Measurements from ENCODE around the gene PNRC2.

Gene PNRC2

DNA sequence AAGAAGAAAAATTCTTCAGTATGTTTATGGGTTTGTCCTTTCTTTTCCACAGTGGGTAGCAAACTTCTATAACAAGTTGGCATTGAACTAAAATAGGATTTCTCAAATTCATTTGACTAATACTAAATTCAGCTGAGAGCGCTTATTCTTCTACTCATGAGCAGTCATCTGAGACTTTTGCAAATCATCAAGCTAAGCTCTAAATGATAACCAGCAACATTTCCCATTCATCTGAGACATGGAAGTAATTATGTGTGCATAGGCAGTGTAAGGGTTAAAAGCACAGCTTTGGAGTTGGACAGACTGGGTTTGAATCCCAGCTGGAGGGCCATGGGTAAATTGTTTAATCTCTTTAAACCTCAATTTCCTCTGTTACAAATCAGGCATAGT lies 28.1 kb upstream of the PNRC2 start:
- ATAC-seq = no peak
- TF ChIP-seq PPARA (CRISPR knock-in tag; IDR thresholded peaks at IDR 0.05; ENCODE audit: borderline replicate concordance) = no peak

DNA sequence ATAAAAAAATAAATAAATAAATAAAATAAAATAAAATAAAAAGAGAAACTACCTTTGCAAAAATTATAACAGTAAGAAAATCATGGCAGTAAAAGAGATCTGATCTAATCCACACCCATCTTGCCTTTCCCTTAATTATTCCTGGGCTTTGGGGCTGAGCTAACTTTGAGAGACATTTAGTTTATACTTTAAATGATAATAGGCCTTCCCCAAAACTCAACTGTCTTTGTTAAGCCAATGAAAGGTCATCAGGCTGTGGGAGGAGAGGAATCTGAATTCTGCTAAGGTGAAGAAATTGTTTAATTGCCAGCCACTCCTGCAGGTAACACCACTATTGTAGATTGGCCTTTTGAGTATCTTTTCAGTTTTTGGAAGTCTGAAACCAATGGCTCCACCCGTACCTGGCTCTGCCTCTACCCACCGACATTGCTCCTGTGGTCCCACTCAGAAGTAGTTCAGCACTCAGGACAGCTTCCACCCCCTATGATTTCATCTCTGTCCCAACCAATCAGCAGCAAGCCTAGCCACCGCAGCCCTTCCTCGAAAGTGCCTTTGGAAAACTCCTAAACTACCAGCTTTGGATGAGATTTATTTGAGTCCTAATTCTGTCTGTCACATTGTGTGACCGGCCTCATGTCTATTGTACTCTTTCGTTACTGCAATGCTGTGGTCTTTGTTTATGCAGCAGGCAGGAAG lies 23.0 kb upstream of the PNRC2 start:
- no peak for ATAC-seq
- TF ChIP-seq ISL1 (CRISPR knock-in tag; IDR thresholded peaks at IDR 0.05) = no peak
- TF ChIP-seq ZFP3 (CRISPR knock-in tag; IDR thresholded peaks at IDR 0.05) = 0 out of 2 replicates have a peak, but pooled peaks have one; percentile 42

GRCh38 chr1:23947366-23947765 lies 12.3 kb upstream of the PNRC2 start:
- TF ChIP-seq ZNF70 (CRISPR knock-in tag; IDR thresholded peaks at IDR 0.05) (no peak), ZC3H10 (CRISPR knock-in tag; IDR thresholded peaks at IDR 0.05) (no peak), GLIS3 (CRISPR knock-in tag; IDR thresholded peaks at IDR 0.05) (no peak), CSDC2 (CRISPR knock-in tag; IDR thresholded peaks at IDR 0.05) (no peak), SNAI2 (CRISPR knock-in tag; IDR thresholded peaks at IDR 0.05) (no peak), BACH2 (CRISPR knock-in tag; IDR thresholded peaks at IDR 0.05; ENCODE audit: borderline replicate concordance) (no peak), ZNF8 (CRISPR knock-in tag; IDR thresholded peaks at IDR 0.05) (no peak), ESRRG (CRISPR knock-in tag; IDR thresholded peaks at IDR 0.05) (no peak), PPARA (CRISPR knock-in tag; IDR thresholded peaks at IDR 0.05; ENCODE audit: borderline replicate concordance) (no peak)
- TF ChIP-seq, protein P1, sequence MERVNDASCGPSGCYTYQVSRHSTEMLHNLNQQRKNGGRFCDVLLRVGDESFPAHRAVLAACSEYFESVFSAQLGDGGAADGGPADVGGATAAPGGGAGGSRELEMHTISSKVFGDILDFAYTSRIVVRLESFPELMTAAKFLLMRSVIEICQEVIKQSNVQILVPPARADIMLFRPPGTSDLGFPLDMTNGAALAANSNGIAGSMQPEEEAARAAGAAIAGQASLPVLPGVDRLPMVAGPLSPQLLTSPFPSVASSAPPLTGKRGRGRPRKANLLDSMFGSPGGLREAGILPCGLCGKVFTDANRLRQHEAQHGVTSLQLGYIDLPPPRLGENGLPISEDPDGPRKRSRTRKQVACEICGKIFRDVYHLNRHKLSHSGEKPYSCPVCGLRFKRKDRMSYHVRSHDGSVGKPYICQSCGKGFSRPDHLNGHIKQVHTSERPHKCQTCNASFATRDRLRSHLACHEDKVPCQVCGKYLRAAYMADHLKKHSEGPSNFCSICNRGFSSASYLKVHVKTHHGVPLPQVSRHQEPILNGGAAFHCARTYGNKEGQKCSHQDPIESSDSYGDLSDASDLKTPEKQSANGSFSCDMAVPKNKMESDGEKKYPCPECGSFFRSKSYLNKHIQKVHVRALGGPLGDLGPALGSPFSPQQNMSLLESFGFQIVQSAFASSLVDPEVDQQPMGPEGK (CRISPR knock-in tag; IDR thresholded peaks at IDR 0.05; ENCODE audit: borderline replicate concordance) = no peak
- TF ChIP-seq, protein P2, sequence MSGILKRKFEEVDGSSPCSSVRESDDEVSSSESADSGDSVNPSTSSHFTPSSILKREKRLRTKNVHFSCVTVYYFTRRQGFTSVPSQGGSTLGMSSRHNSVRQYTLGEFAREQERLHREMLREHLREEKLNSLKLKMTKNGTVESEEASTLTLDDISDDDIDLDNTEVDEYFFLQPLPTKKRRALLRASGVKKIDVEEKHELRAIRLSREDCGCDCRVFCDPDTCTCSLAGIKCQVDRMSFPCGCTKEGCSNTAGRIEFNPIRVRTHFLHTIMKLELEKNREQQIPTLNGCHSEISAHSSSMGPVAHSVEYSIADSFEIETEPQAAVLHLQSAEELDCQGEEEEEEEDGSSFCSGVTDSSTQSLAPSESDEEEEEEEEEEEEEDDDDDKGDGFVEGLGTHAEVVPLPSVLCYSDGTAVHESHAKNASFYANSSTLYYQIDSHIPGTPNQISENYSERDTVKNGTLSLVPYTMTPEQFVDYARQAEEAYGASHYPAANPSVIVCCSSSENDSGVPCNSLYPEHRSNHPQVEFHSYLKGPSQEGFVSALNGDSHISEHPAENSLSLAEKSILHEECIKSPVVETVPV (CRISPR knock-in tag; IDR thresholded peaks at IDR 0.05) = no peak
- ATAC-seq = no peak

DNA sequence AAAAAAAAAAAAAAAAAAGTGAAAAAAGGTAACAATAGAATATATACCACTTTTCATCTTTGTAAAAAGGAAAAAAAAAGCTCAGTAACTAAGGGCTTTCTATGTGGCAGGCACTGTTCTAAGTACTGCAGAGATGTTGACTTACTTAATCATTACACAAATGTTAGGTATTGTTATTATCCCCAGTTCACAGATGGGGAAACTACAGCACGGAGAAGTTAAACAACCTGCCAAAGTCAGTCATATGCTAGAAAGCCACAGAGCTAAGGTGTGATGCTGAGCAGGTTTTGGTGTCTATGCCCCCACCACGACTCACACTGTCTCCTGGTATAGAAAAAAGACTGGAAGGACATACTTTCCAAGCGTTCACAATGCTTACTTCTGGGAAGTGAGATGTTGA lies 6.6 kb upstream of the PNRC2 start:
- ATAC-seq = no peak
- no peak for TF ChIP-seq POU6F1 (CRISPR knock-in tag; IDR thresholded peaks at IDR 0.05; ENCODE audit: borderline replicate concordance, low read depth)

DNA sequence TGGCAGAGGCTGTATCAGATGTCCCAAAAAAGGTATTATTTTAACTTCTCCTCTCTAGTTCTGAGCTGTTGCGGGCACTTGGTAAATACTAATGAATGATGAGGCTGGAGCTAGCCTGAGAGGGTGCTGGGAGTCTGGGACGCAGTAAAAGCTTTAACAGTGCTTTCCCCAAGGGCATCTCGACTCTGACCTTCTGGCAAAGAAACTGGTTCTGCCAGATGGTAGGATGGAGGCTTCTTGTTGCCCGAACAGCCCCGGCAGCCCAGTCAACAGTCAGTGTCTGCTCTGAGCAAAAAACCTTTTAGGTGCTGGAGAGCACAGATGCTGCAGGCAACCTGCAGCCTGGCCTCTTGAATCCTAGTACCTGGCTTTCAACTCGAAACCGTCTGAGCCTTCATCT lies 2.5 kb upstream of the PNRC2 start:
- no peak for ATAC-seq
- no peak for TF ChIP-seq ZNF565 (CRISPR knock-in tag; conservative IDR thresholded peaks at IDR 0.05; ENCODE audit: low read depth)
- TF ChIP-seq ZNF8 (CRISPR knock-in tag; IDR thresholded peaks at IDR 0.05) = no peak
- TF ChIP-seq GLIS3 (CRISPR knock-in tag; IDR thresholded peaks at IDR 0.05) = no peak
- TF ChIP-seq RARB (CRISPR knock-in tag; IDR thresholded peaks at IDR 0.05) = no peak
- TF ChIP-seq, protein P3, sequence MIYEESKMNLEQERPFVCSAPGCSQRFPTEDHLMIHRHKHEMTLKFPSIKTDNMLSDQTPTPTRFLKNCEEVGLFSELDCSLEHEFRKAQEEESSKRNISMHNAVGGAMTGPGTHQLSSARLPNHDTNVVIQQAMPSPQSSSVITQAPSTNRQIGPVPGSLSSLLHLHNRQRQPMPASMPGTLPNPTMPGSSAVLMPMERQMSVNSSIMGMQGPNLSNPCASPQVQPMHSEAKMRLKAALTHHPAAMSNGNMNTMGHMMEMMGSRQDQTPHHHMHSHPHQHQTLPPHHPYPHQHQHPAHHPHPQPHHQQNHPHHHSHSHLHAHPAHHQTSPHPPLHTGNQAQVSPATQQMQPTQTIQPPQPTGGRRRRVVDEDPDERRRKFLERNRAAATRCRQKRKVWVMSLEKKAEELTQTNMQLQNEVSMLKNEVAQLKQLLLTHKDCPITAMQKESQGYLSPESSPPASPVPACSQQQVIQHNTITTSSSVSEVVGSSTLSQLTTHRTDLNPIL (CRISPR knock-in tag; IDR thresholded peaks at IDR 0.05; ENCODE audit: low read depth) = no peak
- TF ChIP-seq CSDC2 (CRISPR knock-in tag; IDR thresholded peaks at IDR 0.05) = no peak
- TF ChIP-seq, protein P1 (CRISPR knock-in tag; IDR thresholded peaks at IDR 0.05; ENCODE audit: borderline replicate concordance) = no peak
- no peak for TF ChIP-seq POU6F1 (CRISPR knock-in tag; IDR thresholded peaks at IDR 0.05; ENCODE audit: borderline replicate concordance, low read depth)
- TF ChIP-seq, protein P4, sequence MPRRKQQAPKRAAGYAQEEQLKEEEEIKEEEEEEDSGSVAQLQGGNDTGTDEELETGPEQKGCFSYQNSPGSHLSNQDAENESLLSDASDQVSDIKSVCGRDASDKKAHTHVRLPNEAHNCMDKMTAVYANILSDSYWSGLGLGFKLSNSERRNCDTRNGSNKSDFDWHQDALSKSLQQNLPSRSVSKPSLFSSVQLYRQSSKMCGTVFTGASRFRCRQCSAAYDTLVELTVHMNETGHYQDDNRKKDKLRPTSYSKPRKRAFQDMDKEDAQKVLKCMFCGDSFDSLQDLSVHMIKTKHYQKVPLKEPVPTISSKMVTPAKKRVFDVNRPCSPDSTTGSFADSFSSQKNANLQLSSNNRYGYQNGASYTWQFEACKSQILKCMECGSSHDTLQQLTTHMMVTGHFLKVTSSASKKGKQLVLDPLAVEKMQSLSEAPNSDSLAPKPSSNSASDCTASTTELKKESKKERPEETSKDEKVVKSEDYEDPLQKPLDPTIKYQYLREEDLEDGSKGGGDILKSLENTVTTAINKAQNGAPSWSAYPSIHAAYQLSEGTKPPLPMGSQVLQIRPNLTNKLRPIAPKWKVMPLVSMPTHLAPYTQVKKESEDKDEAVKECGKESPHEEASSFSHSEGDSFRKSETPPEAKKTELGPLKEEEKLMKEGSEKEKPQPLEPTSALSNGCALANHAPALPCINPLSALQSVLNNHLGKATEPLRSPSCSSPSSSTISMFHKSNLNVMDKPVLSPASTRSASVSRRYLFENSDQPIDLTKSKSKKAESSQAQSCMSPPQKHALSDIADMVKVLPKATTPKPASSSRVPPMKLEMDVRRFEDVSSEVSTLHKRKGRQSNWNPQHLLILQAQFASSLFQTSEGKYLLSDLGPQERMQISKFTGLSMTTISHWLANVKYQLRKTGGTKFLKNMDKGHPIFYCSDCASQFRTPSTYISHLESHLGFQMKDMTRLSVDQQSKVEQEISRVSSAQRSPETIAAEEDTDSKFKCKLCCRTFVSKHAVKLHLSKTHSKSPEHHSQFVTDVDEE (CRISPR knock-in tag; IDR thresholded peaks at IDR 0.05) = no peak
- TF ChIP-seq TCF4 (CRISPR knock-in tag; IDR thresholded peaks at IDR 0.05; ENCODE audit: borderline replicate concordance) = no peak
- no peak for TF ChIP-seq SNAI2 (CRISPR knock-in tag; IDR thresholded peaks at IDR 0.05)
- no peak for TF ChIP-seq ZNF70 (CRISPR knock-in tag; IDR thresholded peaks at IDR 0.05)
- TF ChIP-seq OSR1 (CRISPR knock-in tag; IDR thresholded peaks at IDR 0.05) = no peak
- TF ChIP-seq ZFP30 (CRISPR knock-in tag; IDR thresholded peaks at IDR 0.05) = no peak
- no peak for TF ChIP-seq BACH2 (CRISPR knock-in tag; IDR thresholded peaks at IDR 0.05; ENCODE audit: borderline replicate concordance)
- TF ChIP-seq TOX (CRISPR knock-in tag; IDR thresholded peaks at IDR 0.05; ENCODE audit: borderline replicate concordance) = no peak

Data from SK-N-SH treated with all-trans-retinoic acid at 6 μM for 48 hours (cell line).